HCT116 (cell line): ENCODE results near the gene PIGQ. TPM values are rescaled to one million over a fixed set of nuclear protein-coding genes. Genes with fewer than 3 reads are reported as not detected.

Experiments
- ATAC-seq: fragments of 200-7000 bp; cut with Tn5 transposase; 2 replicates; pipeline ENCODE4 v1.9.1; 2020; ENCODE audit warnings: mild to moderate bottlenecking, moderate library complexity
- BruUV-seq: library from RNA; stranded (reverse); fragments of 400-500 nt; replicated peaks from 2 replicates; lab custom pipeline; 2021; lab: Mats Ljungman, UMichigan
- CTCF ChIA-PET: fragments of 300-600 bp; sonication (Branson Sonifier 250); formaldehyde crosslinking; loops from one replicate; lab custom pipeline; 2021; ENCODE audit warnings: antibody characterized with exemption; lab: Charles Lee
- POLR2A ChIA-PET: fragments of 300-600, 350-600 bp; sonication (Branson Sonifier 250); formaldehyde crosslinking; loops from one replicate; lab custom pipeline; 2021; ENCODE audit warnings: antibody characterized with exemption; lab: Charles Lee
- RAD21 ChIA-PET, 2 experiments: fragments of 300-600 bp; sonication (Branson Sonifier 250); formaldehyde crosslinking; loops; one replicate each; lab custom pipeline; 2023; ENCODE audit warnings: low total read pairs in 2 of 2; ENCODE audit not compliant: uncharacterized antibody in 2 of 2, unreplicated experiment in 2 of 2, low non-redundant PET in 1 of 2; lab: Charles Lee
- DNase-seq: peaks from one replicate; pipeline ENCODE4 v3.0.0-alpha.2; 2010; ENCODE audit warnings: low read depth, low spot score
- H2AFZ ChIP-seq: fragments of 200-600 bp; shearing (Covaris generic), sonication (generic); 2 replicates; pipeline ENCODE4 v1.6.1; 2017; ENCODE audit warnings: low read depth, mixed run types, mixed read lengths, antibody characterized with exemption, low read length; ENCODE audit not compliant: poor library complexity, severe bottlenecking
- H3K27ac ChIP-seq: 2 replicates; pipeline ENCODE4 v1.5.1; 2012; ENCODE audit warnings: low read depth, low read length
- H3K27me3 ChIP-seq: fragments of 200-600 bp; sonication (generic); 2 replicates; pipeline ENCODE4 v1.6.1; 2016; ENCODE audit warnings: mixed run types, low read length, mixed read lengths; ENCODE audit not compliant: insufficient read depth
- H3K36me3 ChIP-seq, 2 experiments: fragments of 200-500 bp in 1 of 2; fragments of 200-600 bp in 1 of 2; sonication (Bioruptor generic) in 1 of 2; sonication (generic) in 1 of 2; 2 replicates each; pipeline versions ENCODE4 v1.5.1 to v1.6.1; 2014 to 2016; ENCODE audit warnings: low read length in 2 of 2, inconsistent platforms in 1 of 2, mixed read lengths in 1 of 2, mixed run types in 1 of 2; ENCODE audit not compliant: insufficient read depth in 2 of 2, control insufficient read depth in 1 of 2
- H3K4me1 ChIP-seq, 2 experiments: fragments of 200-600 bp in 1 of 2; sonication (generic) in 1 of 2; 2 replicates each; pipeline versions ENCODE4 v1.5.1 to v1.6.1; 2012 to 2017; ENCODE audit warnings: low read length in 2 of 2, inconsistent platforms in 1 of 2, mild to moderate bottlenecking in 1 of 2, mixed read lengths in 1 of 2, mixed run types in 1 of 2, moderate library complexity in 1 of 2; ENCODE audit not compliant: insufficient read depth in 2 of 2, control insufficient read depth in 1 of 2
- H3K4me2 ChIP-seq: fragments of 200-600 bp; sonication (generic); 2 replicates; pipeline ENCODE4 v1.6.1; 2017; ENCODE audit warnings: mixed run types, low read length, mixed read lengths
- H3K4me3 ChIP-seq, 2 experiments: fragments of 200-600 bp in 1 of 2; sonication (generic) in 1 of 2; replicated peaks in 1 of 2; 2 replicates each; pipeline ENCODE4 v1.5.1; 2011 to 2016; ENCODE audit warnings: low read length in 2 of 2, control low read depth in 1 of 2, low read depth in 1 of 2, mild to moderate bottlenecking in 1 of 2, mixed read lengths in 1 of 2, mixed run types in 1 of 2
- H3K79me2 ChIP-seq: fragments of 200-600 bp; sonication (generic); 2 replicates; pipeline ENCODE4 v1.6.1; 2017; ENCODE audit warnings: mild to moderate bottlenecking, mixed run types, low read length, moderate library complexity, mixed read lengths; ENCODE audit not compliant: insufficient read depth
- H3K9ac ChIP-seq: fragments of 200-600 bp; sonication (generic); 2 replicates; pipeline ENCODE4 v1.6.1; 2016; ENCODE audit warnings: low read length, mixed read lengths
- H3K9me2 ChIP-seq: fragments of 200-600 bp; sonication (generic), shearing (Covaris generic); 2 replicates; pipeline ENCODE4 v1.6.1; 2017; ENCODE audit warnings: mixed run types, mild to moderate bottlenecking, moderate library complexity; ENCODE audit not compliant: insufficient read depth
- H3K9me3 ChIP-seq, 2 experiments: fragments of 200-500 bp in 1 of 2; fragments of 200-600 bp in 1 of 2; sonication (Bioruptor generic) in 1 of 2; sonication (generic) in 1 of 2; 2 replicates each; pipeline ENCODE4 v1.6.1; 2014 to 2017; ENCODE audit warnings: low read length in 2 of 2, mixed read lengths in 2 of 2, inconsistent platforms in 1 of 2, low read depth in 1 of 2, mild to moderate bottlenecking in 1 of 2, mixed run types in 1 of 2, moderate library complexity in 1 of 2; ENCODE audit not compliant: control insufficient read depth in 1 of 2, insufficient read depth in 1 of 2
- H4K20me1 ChIP-seq: fragments of 200-600 bp; sonication (generic), shearing (Covaris generic); 2 replicates; pipeline ENCODE4 v1.6.1; 2017; ENCODE audit warnings: mixed run types, mild to moderate bottlenecking, moderate library complexity; ENCODE audit not compliant: insufficient read depth
- ATF3 ChIP-seq: IDR thresholded peaks from 2 replicates; pipeline ENCODE4 v1.6.1; 2012
- CEBPB ChIP-seq: IDR thresholded peaks from 2 replicates; pipeline ENCODE4 v1.6.1; 2012; ENCODE audit warnings: low read depth
- CTCF ChIP-seq, 3 experiments: fragments of 200-600 bp in 1 of 3; sonication (generic) in 1 of 3; IDR thresholded peaks in 2 of 3; conservative IDR thresholded peaks in 1 of 3; 2 replicates each; pipeline ENCODE4 v1.5.1; 2012 to 2017; ENCODE audit warnings: low read depth in 2 of 3, low read length in 2 of 3, antibody characterized with exemption in 1 of 3, borderline replicate concordance in 1 of 3, control low read depth in 1 of 3, mild to moderate bottlenecking in 1 of 3, mixed read lengths in 1 of 3, mixed run types in 1 of 3, moderate library complexity in 1 of 3; ENCODE audit not compliant: insufficient read depth in 1 of 3
- EGR1 ChIP-seq: IDR thresholded peaks from 2 replicates; pipeline ENCODE4 v1.6.1; 2012; ENCODE audit warnings: low read depth
- ELF1 ChIP-seq: IDR thresholded peaks from 2 replicates; pipeline ENCODE4 v1.6.1; 2012; ENCODE audit warnings: low read depth, borderline replicate concordance
- EZH2phosphoT487 ChIP-seq: fragments of 200-600 bp; IDR thresholded peaks from 2 replicates; pipeline ENCODE4 v1.6.1; 2018; ENCODE audit warnings: antibody characterized with exemption, borderline replicate concordance
- JUND ChIP-seq: IDR thresholded peaks from 2 replicates; pipeline ENCODE4 v1.6.1; 2012
- RAD21 ChIP-seq: IDR thresholded peaks from 2 replicates; pipeline ENCODE4 v1.6.1; 2012; ENCODE audit warnings: low read depth, mild to moderate bottlenecking
- SP1 ChIP-seq: IDR thresholded peaks from 2 replicates; pipeline ENCODE4 v1.6.1; 2012; ENCODE audit warnings: low read depth
- SRF ChIP-seq: IDR thresholded peaks from 2 replicates; pipeline ENCODE4 v1.6.1; 2012; ENCODE audit warnings: low read depth
- intact Hi-C: fragments of 100-400 bp; cut with micrococcal nuclease; formaldehyde crosslinking; loops from 2 replicates; pipeline ENCODE4 v1.10.0; 2022
- total RNA-seq: library from RNA; stranded (reverse); gene quantifications from one replicate; pipeline ENCODE4 v1.2.1, GENCODE V29; 2021; ENCODE audit not compliant: unreplicated experiment
- TF ChIP-seq, protein P1 (sequence below): IDR thresholded peaks from 2 replicates; pipeline ENCODE4 v1.6.1; 2011; ENCODE audit warnings: mild to moderate bottlenecking, low read length, moderate library complexity; ENCODE audit not compliant: insufficient replicate concordance; ENCODE audit errors: extremely low read depth

The PIGQ gene
- total RNA-seq, 1 experiment from 2014 or later: 21.0 TPM

- ChIA-PET POLR2A (no interaction called here), CTCF (no interaction called here), RAD21 (no interaction called here)
- Histone ChIP-seq H4K20me1 (no peaks in the 10 kb centered on the region), H2AFZ (no peak overlapping the region), H3K9me2 (no peaks in the 10 kb centered on the region), H3K79me2 (peaks cover 79% of the 10 kb centered on the region), H3K36me3 (no peaks in the 10 kb centered on the region), H3K27me3 (no peaks in the 10 kb centered on the region), H3K27ac (no peak overlapping the region), H3K4me3 (no peak overlapping the region), H3K9ac (no peak overlapping the region), H3K9me3 (no peaks in the 10 kb centered on the region), H3K4me1 (peaks cover 16 to 34% of the 10 kb centered on the region in 2 experiments), H3K4me2 (no peak overlapping the region)
- TF ChIP-seq JUND (no peak), CTCF (IDR thresholded peaks at IDR 0.05 in 2 of 3, conservative IDR thresholded peaks at IDR 0.05 in 1 of 3; ENCODE audit: borderline replicate concordance in 1 of 3, insufficient read depth in 1 of 3, low read depth in 2 of 3, low read length in 2 of 3) (peak in 1 of 3 experiments; percentile 19; a peak in 2 of 6 replicates)
- BruUV-seq: no TSS peak
- intact Hi-C loops: no loop called here
- ATAC-seq (no peak), DNase-seq (no peak)
Measured at GRCh38 chr16:537415-538335, 32.1 kb upstream of the PIGQ start.

DNA sequence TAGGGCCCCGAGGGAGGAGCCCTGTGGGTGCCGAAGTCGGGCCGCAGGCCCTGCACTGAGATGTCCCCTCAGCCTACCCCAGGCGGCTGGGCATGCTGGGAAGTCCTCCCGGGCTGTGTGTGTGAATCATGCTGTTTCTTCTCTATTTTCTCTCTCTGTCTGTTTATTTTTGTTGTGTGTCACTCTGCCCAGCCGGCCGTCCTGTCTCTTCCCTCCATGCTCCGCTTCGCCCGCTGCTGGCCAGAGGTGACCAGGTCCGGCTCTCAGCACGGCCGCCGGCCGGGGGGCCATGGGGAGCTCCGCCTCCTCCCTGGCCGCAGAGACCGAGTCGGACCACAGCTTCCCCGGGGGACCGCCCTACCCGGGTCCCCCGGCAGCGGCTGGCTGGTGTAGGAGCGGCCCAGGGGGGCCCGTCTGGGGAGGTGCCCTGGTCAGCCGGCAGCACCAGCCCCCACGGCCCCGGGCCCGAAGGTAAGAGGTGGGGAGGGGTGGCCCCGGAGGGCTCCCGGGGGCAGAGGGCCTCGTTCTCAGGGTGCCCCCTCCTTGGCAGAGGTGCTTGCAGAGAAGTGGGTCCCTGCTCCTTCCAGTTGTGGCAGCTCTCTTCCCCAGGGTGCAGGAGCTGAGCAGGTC, 29.8 kb upstream of the PIGQ start:
- no peaks in the 10 kb centered on the region for H3K27me3 ChIP-seq
- no peak overlapping the region for H3K27ac ChIP-seq
- no peak for TF ChIP-seq SP1
- TF ChIP-seq RAD21: no peak
- TF ChIP-seq, protein P1, sequence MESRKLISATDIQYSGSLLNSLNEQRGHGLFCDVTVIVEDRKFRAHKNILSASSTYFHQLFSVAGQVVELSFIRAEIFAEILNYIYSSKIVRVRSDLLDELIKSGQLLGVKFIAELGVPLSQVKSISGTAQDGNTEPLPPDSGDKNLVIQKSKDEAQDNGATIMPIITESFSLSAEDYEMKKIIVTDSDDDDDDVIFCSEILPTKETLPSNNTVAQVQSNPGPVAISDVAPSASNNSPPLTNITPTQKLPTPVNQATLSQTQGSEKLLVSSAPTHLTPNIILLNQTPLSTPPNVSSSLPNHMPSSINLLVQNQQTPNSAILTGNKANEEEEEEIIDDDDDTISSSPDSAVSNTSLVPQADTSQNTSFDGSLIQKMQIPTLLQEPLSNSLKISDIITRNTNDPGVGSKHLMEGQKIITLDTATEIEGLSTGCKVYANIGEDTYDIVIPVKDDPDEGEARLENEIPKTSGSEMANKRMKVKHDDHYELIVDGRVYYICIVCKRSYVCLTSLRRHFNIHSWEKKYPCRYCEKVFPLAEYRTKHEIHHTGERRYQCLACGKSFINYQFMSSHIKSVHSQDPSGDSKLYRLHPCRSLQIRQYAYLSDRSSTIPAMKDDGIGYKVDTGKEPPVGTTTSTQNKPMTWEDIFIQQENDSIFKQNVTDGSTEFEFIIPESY: no peak
- no peak for TF ChIP-seq CEBPB
- no peak for TF ChIP-seq EGR1
- no peak for TF ChIP-seq SRF
- no peak for TF ChIP-seq ELF1
- no peak for TF ChIP-seq EZH2phosphoT487
- no peak for TF ChIP-seq ATF3
- ATAC-seq: no peak
- CTCF ChIA-PET: no interaction called here
- no peaks in the 10 kb centered on the region for H3K9me3 ChIP-seq
- RAD21 ChIA-PET: no interaction called here
- H2AFZ ChIP-seq: no peak overlapping the region
- H3K9ac ChIP-seq: no peak overlapping the region
- peaks cover 71% of the 10 kb centered on the region for H3K79me2 ChIP-seq
- DNase-seq: no peak
- no peaks in the 10 kb centered on the region for H3K9me2 ChIP-seq
- intact Hi-C loops: no loop called here
- no TSS peak for BruUV-seq
- H3K4me2 ChIP-seq: no peak overlapping the region
- H4K20me1 ChIP-seq: no peaks in the 10 kb centered on the region
- H3K36me3 ChIP-seq: no peaks in the 10 kb centered on the region
- POLR2A ChIA-PET: no interaction called here
- peaks cover 7 to 16% of the 10 kb centered on the region in 2 experiments for H3K4me1 ChIP-seq
- no peak overlapping the region for H3K4me3 ChIP-seq
